MM.1S (cell line): Measurements from ENCODE around the gene EPGN.

Source experiments
- CTCF ChIP-seq: fragments of 300-600 bp; sonication (generic); IDR thresholded peaks from 2 replicates; pipeline ENCODE4 v1.5.1; 2016; ENCODE audit warnings: antibody characterized with exemption, low read length, mixed read lengths
- EZH2 ChIP-seq: fragments of 300-600 bp; sonication (generic); optimal IDR thresholded peaks from 2 replicates; pipeline ENCODE3; 2017; ENCODE audit warnings: low read depth, mild to moderate bottlenecking, antibody characterized with exemption, low read length, mixed read lengths
- EZH2phosphoT487 ChIP-seq: fragments of 300-600 bp; sonication (generic); IDR thresholded peaks from 2 replicates; pipeline ENCODE4 v1.6.1; 2018; ENCODE audit warnings: antibody characterized with exemption, low read length

- no peak for TF ChIP-seq CTCF
- TF ChIP-seq EZH2, result no peak
- no peak for TF ChIP-seq EZH2phosphoT487
Measured at GRCh38 chr4:74322301-74322700, 14.0 kb downstream of the EPGN start.
